Retinal pigment epithelial cell (primary cell): ENCODE data around the gene CRK.
"Not testable (repeated sequence)": the region's sequence is repeated elsewhere in the genome, so short reads cannot be mapped to it uniquely, and the experiment has no call there.

Experiments
- DNase-seq: peaks from one replicate; pipeline ENCODE4 v3.0.0-alpha.2; 2010; ENCODE audit warnings: low read depth
- H3K4me3 ChIP-seq: 2 replicates; pipeline ENCODE4 v1.5.1; 2011; ENCODE audit warnings: mild to moderate bottlenecking, low read length, control low read depth, moderate library complexity
- TF ChIP-seq, protein P1 (sequence below): conservative IDR thresholded peaks from 2 replicates; pipeline ENCODE4 v1.5.1; 2011; ENCODE audit warnings: low read depth, low read length, control low read depth, inconsistent platforms

The CRK gene

GRCh38 chr17:1412185-1413110 is 43.6 kb downstream of the CRK start:
- TF ChIP-seq, protein P1, sequence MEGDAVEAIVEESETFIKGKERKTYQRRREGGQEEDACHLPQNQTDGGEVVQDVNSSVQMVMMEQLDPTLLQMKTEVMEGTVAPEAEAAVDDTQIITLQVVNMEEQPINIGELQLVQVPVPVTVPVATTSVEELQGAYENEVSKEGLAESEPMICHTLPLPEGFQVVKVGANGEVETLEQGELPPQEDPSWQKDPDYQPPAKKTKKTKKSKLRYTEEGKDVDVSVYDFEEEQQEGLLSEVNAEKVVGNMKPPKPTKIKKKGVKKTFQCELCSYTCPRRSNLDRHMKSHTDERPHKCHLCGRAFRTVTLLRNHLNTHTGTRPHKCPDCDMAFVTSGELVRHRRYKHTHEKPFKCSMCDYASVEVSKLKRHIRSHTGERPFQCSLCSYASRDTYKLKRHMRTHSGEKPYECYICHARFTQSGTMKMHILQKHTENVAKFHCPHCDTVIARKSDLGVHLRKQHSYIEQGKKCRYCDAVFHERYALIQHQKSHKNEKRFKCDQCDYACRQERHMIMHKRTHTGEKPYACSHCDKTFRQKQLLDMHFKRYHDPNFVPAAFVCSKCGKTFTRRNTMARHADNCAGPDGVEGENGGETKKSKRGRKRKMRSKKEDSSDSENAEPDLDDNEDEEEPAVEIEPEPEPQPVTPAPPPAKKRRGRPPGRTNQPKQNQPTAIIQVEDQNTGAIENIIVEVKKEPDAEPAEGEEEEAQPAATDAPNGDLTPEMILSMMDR: no peak
- H3K4me3 ChIP-seq: no peak overlapping the region
- DNase-seq: no peak

- DNase-seq: no peak
- TF ChIP-seq, protein P1: no peak
- no peak overlapping the region for H3K4me3 ChIP-seq
Measured at GRCh38 chr17:1402262-1402586, 53.8 kb downstream of the CRK start.

GRCh38 chr17:1399679-1400512 is 56.1 kb downstream of the CRK start, which contains the start of gene YWHAE:
YWHAE (minus strand) TSS chr17:1400222; CDS start chr17:1400110, 112 bp downstream.
- DNase-seq: peak; percentile 76
- peak within 1 kb of the TSS; percentile 99 for H3K4me3 ChIP-seq
- TF ChIP-seq, protein P1: no peak

- DNase-seq: no peak
- peak overlapping the region; percentile 99 for H3K4me3 ChIP-seq
- TF ChIP-seq, protein P1: no peak
Measured at GRCh38 chr17:1398931-1399678, 56.9 kb downstream of the CRK start.

DNA sequence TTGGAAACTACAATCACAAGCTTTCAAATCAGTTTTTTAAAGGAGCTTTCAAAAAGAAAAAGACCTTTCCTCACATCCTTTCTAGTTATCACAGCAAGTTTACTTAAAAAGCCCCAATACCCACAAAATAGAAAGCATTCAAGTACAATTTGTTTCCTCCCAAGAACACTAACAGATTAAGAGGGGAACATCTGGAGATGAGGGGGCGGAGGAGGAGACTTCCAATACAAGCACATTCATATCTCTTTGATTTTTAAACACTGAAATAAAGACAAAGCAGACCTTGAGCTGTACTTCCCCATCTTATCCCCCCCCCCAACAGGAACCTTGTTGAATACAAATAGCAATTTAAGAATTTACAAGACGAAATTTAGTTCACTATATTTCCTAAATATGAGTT is 58.0 kb downstream of the CRK start:
- TF ChIP-seq, protein P1: no peak
- no peak for DNase-seq
- H3K4me3 ChIP-seq: peak overlapping the region; percentile 99

DNA sequence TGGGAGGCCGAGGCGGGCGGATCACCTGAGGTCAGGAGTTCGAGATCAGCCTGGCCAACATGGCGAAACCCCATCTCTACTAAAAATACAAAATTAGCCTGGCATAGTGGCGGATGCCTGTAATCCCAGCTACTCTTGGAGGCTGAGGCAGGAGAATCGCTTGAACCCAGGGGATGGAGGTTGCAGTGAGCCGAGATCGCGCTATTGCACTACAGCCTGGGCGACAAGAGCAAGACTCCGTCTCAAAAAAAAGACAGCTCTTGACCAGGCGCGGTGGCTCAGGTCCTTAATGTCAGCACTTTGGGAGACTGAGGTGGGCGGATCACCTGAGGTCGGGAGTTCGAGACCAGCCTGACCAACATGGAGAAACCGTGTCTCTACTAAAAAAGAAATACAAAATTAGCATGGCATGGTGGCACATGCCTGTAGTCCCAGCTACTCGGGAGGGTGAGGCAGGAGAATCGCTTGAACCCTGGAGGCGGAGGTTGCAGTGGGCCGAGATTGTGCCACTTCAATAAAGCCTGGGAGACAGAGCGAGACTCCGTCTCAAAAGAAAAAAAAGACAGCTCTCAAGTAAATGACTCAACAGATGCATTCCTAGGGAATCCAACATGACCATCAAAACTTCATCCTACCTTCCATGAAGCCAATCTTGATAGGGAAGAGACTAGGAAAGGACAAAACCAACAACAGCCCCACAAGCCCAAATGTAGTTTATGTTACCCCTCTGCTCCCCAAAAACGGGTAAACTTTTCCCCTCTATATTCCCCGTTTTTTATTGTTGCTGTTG is 60.0 kb downstream of the CRK start:
- not testable (repeated sequence) for DNase-seq, H3K4me3 ChIP-seq
